ENCODE measurements around the gene OR2AG2. TPM values are rescaled to one million over a fixed set of nuclear protein-coding genes. Genes with fewer than 3 reads are reported as not detected.
"Not testable (repeated sequence)": the region's sequence is repeated elsewhere in the genome, so short reads cannot be mapped to it uniquely, and the experiment has no call there.

OR2AG2 gene
- under 1 TPM in 2 of 4 donors, not detected in 2; 0.07 to 0.09 TPM for polyA plus RNA-seq
- long read RNA-seq, donor 1 = 0 reads
- long read RNA-seq, donor 2 = 0 reads
- long read RNA-seq, donor 3 = 0 reads
- long read RNA-seq, donor 4 = 0 reads
- long read RNA-seq, donor 5 = 0 reads
- long read RNA-seq, donor 6 = 0 reads
- long read RNA-seq, donor 7 = 0 reads
- long read RNA-seq, donor 8 = 0 reads
- long read RNA-seq, donor 9 = 0 reads
- long read RNA-seq, donor 10 = 0 reads

DNA sequence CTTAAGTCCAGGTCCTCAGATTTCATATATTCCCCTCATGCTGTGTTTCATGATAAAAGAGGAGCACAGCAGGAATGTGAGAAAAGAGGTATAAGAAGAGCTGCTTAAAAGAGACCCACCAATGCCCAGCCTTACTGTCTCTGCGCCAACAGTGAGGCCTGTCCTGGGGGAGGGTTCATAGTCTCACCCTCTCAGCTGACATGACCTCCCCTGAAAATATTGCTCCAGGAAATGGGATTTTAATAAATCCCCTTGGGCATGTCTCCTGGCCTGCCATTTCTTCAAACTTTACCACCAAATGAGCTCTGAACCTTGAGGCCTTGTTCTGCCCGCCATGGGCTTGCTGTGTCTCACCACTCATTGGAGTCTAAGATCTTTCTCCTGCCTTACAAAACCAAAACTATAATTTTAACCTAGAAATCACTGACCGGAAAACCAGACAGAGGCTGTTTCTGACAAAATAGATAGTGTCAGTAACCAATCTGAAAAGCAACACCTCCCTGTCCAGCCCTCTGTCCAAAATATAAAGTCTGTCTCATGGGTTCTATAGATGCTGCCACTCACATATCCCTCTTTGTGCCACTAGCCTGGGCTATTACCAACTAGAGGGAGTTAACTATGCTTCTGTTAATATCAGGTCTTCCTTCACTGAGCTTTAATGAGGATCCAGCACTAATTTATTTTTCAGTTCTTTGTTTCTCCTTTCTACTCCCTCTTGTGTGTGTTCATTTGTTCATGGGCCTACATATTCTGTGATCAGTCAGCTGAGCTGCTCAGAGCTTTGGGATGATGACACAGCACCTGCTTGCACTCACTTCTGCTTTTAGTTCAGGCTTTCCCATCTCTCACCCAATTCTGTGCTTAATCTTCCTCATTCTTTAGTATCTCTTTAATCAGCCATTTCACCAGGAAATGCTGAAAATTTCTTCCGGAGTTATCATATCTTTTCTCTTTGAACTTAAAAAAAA, at the start of gene OR2AG2:
TSS of gene OR2AG2 (minus strand) at position 51 of the 968 bp plus-strand sequence. CDS start 3,019 bp downstream, outside the sequence.
- H3K9me3 ChIP-seq (ENCODE audit: control insufficient read depth in 2 of 2, insufficient read depth in 1 of 2, low read depth in 1 of 2, low read length in 1 of 2) = no peaks in the 10 kb centered on the region
- H3K36me3 ChIP-seq (ENCODE audit: control insufficient read depth in 3 of 3, insufficient read depth in 2 of 3, low read depth in 1 of 3, low read length in 3 of 3) = no peaks in the 10 kb centered on the region
- no peak for DNase-seq
- no peaks in the 10 kb centered on the region for H3K4me1 ChIP-seq (ENCODE audit: control insufficient read depth in 3 of 3, insufficient read depth in 2 of 3, low read depth in 1 of 3, low read length in 2 of 3)
- WGBS, 3 donors = 56 to 78% (median 64%) methylated on average over 4 of the region's 4 CpGs
- no peak within 1 kb of the TSS for H3K4me3 ChIP-seq (ENCODE audit: low read depth in 1 of 3, low read length in 3 of 3)
- no peaks in the 10 kb centered on the region for H3K27me3 ChIP-seq (ENCODE audit: control insufficient read depth in 3 of 3, insufficient read depth in 3 of 3, low read length in 3 of 3)
- FAIRE-seq = no peak
- peak within 1 kb of the TSS in 1 of 3 donors; percentile 49 for H3K27ac ChIP-seq (ENCODE audit: low read depth in 1 of 3, low read length in 2 of 3)

DNA sequence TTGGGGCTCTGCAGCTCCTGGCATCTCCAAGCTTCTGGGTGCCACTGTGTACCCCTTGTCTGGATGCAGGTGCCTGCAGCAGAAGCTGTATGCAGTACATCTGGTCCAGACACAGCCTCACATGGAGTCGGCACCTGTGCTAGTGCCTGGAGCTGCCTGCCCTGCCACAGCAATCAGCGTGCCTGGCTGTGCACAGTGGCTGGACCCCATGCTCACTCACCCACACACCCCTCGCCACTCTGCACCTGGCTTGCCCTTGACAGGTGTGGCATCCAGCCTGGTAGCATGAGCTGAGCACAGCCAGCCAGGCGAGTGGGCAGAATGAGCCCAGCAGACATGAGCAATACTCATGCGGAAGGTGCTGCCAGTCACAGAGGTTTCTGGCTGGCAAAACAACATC, 47.2 kb upstream of the OR2AG2 start:
- DNase-seq (no peak), FAIRE-seq (no peak)
- H3K4me1 ChIP-seq (ENCODE audit: control insufficient read depth in 3 of 3, insufficient read depth in 2 of 3, low read depth in 1 of 3, low read length in 2 of 3) = no peaks in the 10 kb centered on the region
- no peak overlapping the region for H3K4me3 ChIP-seq (ENCODE audit: low read depth in 1 of 3, low read length in 3 of 3)
- H3K27ac ChIP-seq (ENCODE audit: low read depth in 1 of 3, low read length in 2 of 3) = no peak overlapping the region
- no peaks in the 10 kb centered on the region for H3K27me3 ChIP-seq (ENCODE audit: control insufficient read depth in 3 of 3, insufficient read depth in 3 of 3, low read length in 3 of 3)
- 86 to 92% (median 90%) methylated on average over 5 of the region's 5 CpGs for WGBS, 3 donors
- peaks cover 0 to 8% of the 10 kb centered on the region in 2 donors for H3K9me3 ChIP-seq (ENCODE audit: control insufficient read depth in 2 of 2, insufficient read depth in 1 of 2, low read depth in 1 of 2, low read length in 1 of 2)
- no peaks in the 10 kb centered on the region for H3K36me3 ChIP-seq (ENCODE audit: control insufficient read depth in 3 of 3, insufficient read depth in 2 of 3, low read depth in 1 of 3, low read length in 3 of 3)

DNA sequence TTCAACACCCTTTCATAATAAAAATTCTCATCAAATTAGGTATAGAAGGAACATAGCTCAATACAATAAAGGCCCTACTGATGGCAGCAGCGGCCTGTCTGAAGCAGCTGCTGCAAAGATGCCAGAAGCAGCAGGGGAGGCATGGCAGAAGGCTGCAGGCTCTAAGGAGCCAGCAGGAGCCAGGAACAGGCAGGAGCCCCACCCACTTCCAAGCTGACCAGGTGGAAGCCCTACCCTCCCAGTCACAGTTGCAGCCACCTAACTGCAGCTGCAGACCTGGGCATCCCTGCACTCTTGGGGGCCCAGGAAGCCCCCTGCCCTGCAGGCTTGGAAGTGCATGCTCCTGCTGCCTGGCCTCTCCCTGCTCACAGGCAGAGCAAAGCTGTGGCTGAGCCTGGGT, 45.9 kb upstream of the OR2AG2 start:
- H3K27ac ChIP-seq (ENCODE audit: low read depth in 1 of 3, low read length in 2 of 3) = no peak overlapping the region
- WGBS, 3 donors = 32 to 67% (median 63%) methylated on average over 1 of the region's 1 CpG
- FAIRE-seq (no peak), DNase-seq (no peak)
- no peak overlapping the region for H3K4me3 ChIP-seq (ENCODE audit: low read depth in 1 of 3, low read length in 3 of 3)
- no peaks in the 10 kb centered on the region for H3K36me3 ChIP-seq (ENCODE audit: control insufficient read depth in 3 of 3, insufficient read depth in 2 of 3, low read depth in 1 of 3, low read length in 3 of 3)
- no peaks in the 10 kb centered on the region for H3K4me1 ChIP-seq (ENCODE audit: control insufficient read depth in 3 of 3, insufficient read depth in 2 of 3, low read depth in 1 of 3, low read length in 2 of 3)
- H3K27me3 ChIP-seq (ENCODE audit: control insufficient read depth in 3 of 3, insufficient read depth in 3 of 3, low read length in 3 of 3) = peaks cover 0 to 1% (median 0%) of the 10 kb centered on the region in 3 donors
- peaks cover 0 to 8% of the 10 kb centered on the region in 2 donors for H3K9me3 ChIP-seq (ENCODE audit: control insufficient read depth in 2 of 2, insufficient read depth in 1 of 2, low read depth in 1 of 2, low read length in 1 of 2)

DNA sequence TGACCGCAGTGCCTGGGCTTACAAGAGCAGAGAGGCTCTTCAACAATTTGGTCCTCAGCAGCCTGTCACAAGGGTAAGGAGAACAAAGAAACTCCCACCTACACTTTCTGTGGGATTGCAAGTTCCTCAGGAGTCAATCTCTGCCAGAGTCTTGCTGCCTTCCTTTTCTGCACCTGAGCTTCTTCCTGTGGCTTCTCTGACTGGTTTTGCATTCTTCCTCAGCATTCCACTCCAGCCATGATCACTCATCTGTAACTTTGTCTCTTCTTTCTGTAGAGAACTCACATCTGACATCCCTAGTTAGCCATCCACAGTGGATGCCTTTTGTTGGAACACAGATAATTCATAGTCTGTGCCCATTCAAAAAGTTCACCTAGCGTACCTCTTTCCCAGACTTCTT, 41.9 kb upstream of the OR2AG2 start:
- 68 to 81% (median 71%) methylated on average over 2 of the region's 2 CpGs for WGBS, 3 donors
- no peak overlapping the region for H3K4me3 ChIP-seq (ENCODE audit: low read depth in 1 of 3, low read length in 3 of 3)
- no peaks in the 10 kb centered on the region for H3K4me1 ChIP-seq (ENCODE audit: control insufficient read depth in 3 of 3, insufficient read depth in 2 of 3, low read depth in 1 of 3, low read length in 2 of 3)
- H3K36me3 ChIP-seq (ENCODE audit: control insufficient read depth in 3 of 3, insufficient read depth in 2 of 3, low read depth in 1 of 3, low read length in 3 of 3) = no peaks in the 10 kb centered on the region
- peaks cover 0 to 5% of the 10 kb centered on the region in 2 donors for H3K9me3 ChIP-seq (ENCODE audit: control insufficient read depth in 2 of 2, insufficient read depth in 1 of 2, low read depth in 1 of 2, low read length in 1 of 2)
- peaks cover 0 to 1% (median 0%) of the 10 kb centered on the region in 3 donors for H3K27me3 ChIP-seq (ENCODE audit: control insufficient read depth in 3 of 3, insufficient read depth in 3 of 3, low read length in 3 of 3)
- FAIRE-seq (no peak), DNase-seq (no peak)
- no peak overlapping the region for H3K27ac ChIP-seq (ENCODE audit: low read depth in 1 of 3, low read length in 2 of 3)

DNA sequence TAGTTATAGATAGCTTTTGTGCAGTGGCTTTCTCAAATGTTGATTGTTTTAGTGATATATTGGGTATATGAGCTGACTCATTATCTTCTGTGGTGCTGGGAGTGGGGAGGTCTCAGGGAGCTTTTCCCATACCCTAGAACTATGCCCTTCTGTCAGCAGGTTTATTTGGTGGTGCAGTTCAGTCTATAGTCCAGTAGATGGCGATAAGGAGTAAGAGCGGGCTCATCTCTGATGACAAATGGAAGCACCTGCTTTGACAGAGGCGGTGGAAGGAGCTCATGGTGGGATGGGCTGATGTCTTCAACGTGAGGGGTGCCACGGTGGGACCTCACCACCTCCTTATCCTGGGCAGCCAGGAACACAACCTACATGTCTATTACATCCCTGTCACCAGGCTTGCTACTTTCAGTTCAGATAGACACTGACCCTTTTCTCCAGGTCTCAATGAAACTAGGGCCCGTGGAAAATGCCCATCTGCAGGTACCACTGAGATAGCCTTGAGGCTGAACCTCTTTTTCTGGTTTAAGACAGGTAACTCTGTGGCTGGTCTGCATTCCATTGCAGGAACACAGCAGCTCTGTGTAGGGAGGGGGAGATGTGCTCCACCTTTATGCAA, 40.7 kb upstream of the OR2AG2 start:
- H3K9me3 ChIP-seq (ENCODE audit: control insufficient read depth in 2 of 2, insufficient read depth in 1 of 2, low read depth in 1 of 2, low read length in 1 of 2) = no peaks in the 10 kb centered on the region
- H3K27me3 ChIP-seq (ENCODE audit: control insufficient read depth in 3 of 3, insufficient read depth in 3 of 3, low read length in 3 of 3) = peaks cover 0 to 1% (median 0%) of the 10 kb centered on the region in 3 donors
- H3K4me3 ChIP-seq (ENCODE audit: low read depth in 1 of 3, low read length in 3 of 3) = no peak overlapping the region
- no peaks in the 10 kb centered on the region for H3K4me1 ChIP-seq (ENCODE audit: control insufficient read depth in 3 of 3, insufficient read depth in 2 of 3, low read depth in 1 of 3, low read length in 2 of 3)
- no peaks in the 10 kb centered on the region for H3K36me3 ChIP-seq (ENCODE audit: control insufficient read depth in 3 of 3, insufficient read depth in 2 of 3, low read depth in 1 of 3, low read length in 3 of 3)
- DNase-seq (peak; percentile 32 to 57), FAIRE-seq (no peak)
- H3K27ac ChIP-seq (ENCODE audit: low read depth in 1 of 3, low read length in 2 of 3) = no peak overlapping the region
- WGBS, 3 donors = 15 to 18% (median 16%) methylated on average over 6 of the region's 6 CpGs

- not testable (repeated sequence) for DNase-seq; H3K36me3 ChIP-seq (ENCODE audit: control insufficient read depth in 3 of 3, insufficient read depth in 2 of 3, low read depth in 1 of 3, low read length in 3 of 3); H3K9me3 ChIP-seq (ENCODE audit: control insufficient read depth in 2 of 2, insufficient read depth in 1 of 2, low read depth in 1 of 2, low read length in 1 of 2); H3K4me3 ChIP-seq (ENCODE audit: low read depth in 1 of 3, low read length in 3 of 3); H3K27me3 ChIP-seq (ENCODE audit: control insufficient read depth in 3 of 3, insufficient read depth in 3 of 3, low read length in 3 of 3); H3K4me1 ChIP-seq (ENCODE audit: control insufficient read depth in 3 of 3, insufficient read depth in 2 of 3, low read depth in 1 of 3, low read length in 2 of 3); FAIRE-seq; H3K27ac ChIP-seq (ENCODE audit: low read depth in 1 of 3, low read length in 2 of 3)
Measured at GRCh38 chr11:6801075-6801474, 29.3 kb upstream of the OR2AG2 start.

DNA sequence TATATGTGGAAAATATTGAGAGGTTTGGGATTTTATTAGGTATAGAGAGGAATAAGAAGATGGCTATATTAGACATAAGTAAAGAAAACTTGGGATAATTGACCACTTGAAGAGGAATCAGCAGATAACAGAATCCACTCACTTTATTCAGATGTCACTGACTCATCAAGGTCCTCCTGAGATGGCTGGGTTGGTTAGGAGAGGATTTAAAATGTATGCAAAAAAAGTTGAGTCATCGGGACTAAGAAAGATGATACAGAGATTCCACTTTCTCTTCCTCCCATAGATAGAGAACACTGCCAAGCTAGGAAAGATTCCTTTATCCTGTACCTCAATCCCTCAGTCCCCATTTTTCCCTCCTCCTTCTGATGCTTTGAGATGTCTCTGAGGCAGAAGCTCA, 27.6 kb upstream of the OR2AG2 start, which contains the start of gene OR6A2:
TSS of gene OR6A2 (minus strand) at position 288 of the 400 bp plus-strand sequence. CDS start 3,981 bp downstream, outside the sequence.
- H3K9me3 ChIP-seq (ENCODE audit: control insufficient read depth in 2 of 2, insufficient read depth in 1 of 2, low read depth in 1 of 2, low read length in 1 of 2) = no peaks in the 10 kb centered on the region
- WGBS, 3 donors = 70 to 85% (median 80%) methylated on average over 1 of the region's 1 CpG
- no peak within 1 kb of the TSS for H3K27ac ChIP-seq (ENCODE audit: low read depth in 1 of 3, low read length in 2 of 3)
- H3K27me3 ChIP-seq (ENCODE audit: control insufficient read depth in 3 of 3, insufficient read depth in 3 of 3, low read length in 3 of 3) = no peaks in the 10 kb centered on the region
- DNase-seq = no peak
- no peak within 1 kb of the TSS for H3K4me3 ChIP-seq (ENCODE audit: low read depth in 1 of 3, low read length in 3 of 3)
- H3K4me1 ChIP-seq (ENCODE audit: control insufficient read depth in 3 of 3, insufficient read depth in 2 of 3, low read depth in 1 of 3, low read length in 2 of 3) = no peaks in the 10 kb centered on the region
- FAIRE-seq = no peak
- no peaks in the 10 kb centered on the region for H3K36me3 ChIP-seq (ENCODE audit: control insufficient read depth in 3 of 3, insufficient read depth in 2 of 3, low read depth in 1 of 3, low read length in 3 of 3)

GRCh38 chr11:6794639-6795038, 22.9 kb upstream of the OR2AG2 start:
- Histone ChIP-seq H3K36me3 (ENCODE audit: control insufficient read depth in 3 of 3, insufficient read depth in 2 of 3, low read depth in 1 of 3, low read length in 3 of 3) (no peaks in the 10 kb centered on the region), H3K4me3 (ENCODE audit: low read depth in 1 of 3, low read length in 3 of 3) (no peak overlapping the region), H3K4me1 (ENCODE audit: control insufficient read depth in 3 of 3, insufficient read depth in 2 of 3, low read depth in 1 of 3, low read length in 2 of 3) (no peaks in the 10 kb centered on the region), H3K9me3 (ENCODE audit: control insufficient read depth in 2 of 2, insufficient read depth in 1 of 2, low read depth in 1 of 2, low read length in 1 of 2) (no peaks in the 10 kb centered on the region), H3K27ac (ENCODE audit: low read depth in 1 of 3, low read length in 2 of 3) (no peak overlapping the region), H3K27me3 (ENCODE audit: control insufficient read depth in 3 of 3, insufficient read depth in 3 of 3, low read length in 3 of 3) (no peaks in the 10 kb centered on the region)
- DNase-seq (peak in 1 of 2 donors; percentile 55), FAIRE-seq (no peak)
- 68 to 88% (median 85%) methylated on average over 4 of the region's 4 CpGs for WGBS, 3 donors
